Spleen (tissue), 7 donors: ENCODE measurements around the gene LAMP1.

Source experiments
- POLR2A ChIP-seq, 3 donors: fragments of 450-650 bp; IDR thresholded peaks; one replicate each; pipeline ENCODE4 v1.5.1; 2017; ENCODE audit warnings: antibody characterized with exemption in 3 of 3, mild to moderate bottlenecking in 1 of 3
- POLR2AphosphoS5 ChIP-seq, 3 donors: sonication (generic); formaldehyde crosslinking; IDR thresholded peaks; one replicate each; pipeline ENCODE4 v1.5.1; 2017; ENCODE audit warnings: antibody characterized with exemption in 3 of 3
- TF ChIP-seq, protein P1 (sequence below), 11 experiments: fragments of 200-600 bp in 7 of 11; fragments of 450-650 bp in 4 of 11; sonication (generic) in 4 of 11; IDR thresholded peaks in 8 of 11; conservative IDR thresholded peaks in 3 of 11; 1 replicate in 7 of 11; 2 replicates in 4 of 11; pipeline versions ENCODE4 v1.4.0 to v1.8.0; 2016 to 2021; ENCODE audit warnings: antibody characterized with exemption in 11 of 11, inconsistent platforms in 4 of 11, mild to moderate bottlenecking in 1 of 11
- donor health status: DM: no; HTN: no; CAD: no; lungs with moderate emphysema.
- donor health status: DM: no; HTN: no; CAD: no.
- donor health status: DM: no; HTN: no; CAD: no.

DNA sequence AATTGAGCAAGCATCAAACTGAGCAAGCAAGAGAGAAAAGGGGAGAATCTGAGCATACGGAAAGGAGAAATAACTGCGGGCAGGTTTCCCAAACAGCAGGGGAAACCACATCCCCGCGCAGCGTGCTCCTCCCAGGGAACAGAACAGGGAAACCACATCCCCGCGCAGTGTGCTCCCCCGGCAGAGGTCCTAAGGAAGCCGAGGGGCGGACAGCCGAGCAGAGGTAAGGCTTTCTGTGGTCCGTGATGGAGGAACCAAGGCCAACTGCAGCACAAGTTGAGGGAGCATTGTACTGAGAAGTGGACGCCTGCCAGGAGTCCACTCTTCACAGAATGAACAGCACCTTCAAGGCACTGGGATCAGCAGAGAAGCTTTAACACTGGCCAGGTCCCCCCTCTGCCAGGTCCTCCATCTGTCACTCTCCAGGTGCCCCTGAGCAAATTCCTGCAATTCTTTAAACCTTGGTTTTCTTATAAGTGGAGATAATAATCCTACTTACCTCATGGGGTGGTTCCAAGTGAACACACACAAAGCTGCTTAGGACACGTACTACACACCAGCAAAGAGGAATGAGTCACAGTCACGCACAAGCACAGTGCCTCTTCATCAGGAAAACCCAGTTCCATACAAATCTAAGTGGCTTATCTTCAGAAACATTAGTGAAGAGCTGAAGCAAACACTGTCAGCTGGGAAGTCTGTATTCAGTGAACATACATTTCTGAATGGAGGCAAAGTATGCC, 23.0 kb upstream of the LAMP1 start:
- TF ChIP-seq, protein P1, sequence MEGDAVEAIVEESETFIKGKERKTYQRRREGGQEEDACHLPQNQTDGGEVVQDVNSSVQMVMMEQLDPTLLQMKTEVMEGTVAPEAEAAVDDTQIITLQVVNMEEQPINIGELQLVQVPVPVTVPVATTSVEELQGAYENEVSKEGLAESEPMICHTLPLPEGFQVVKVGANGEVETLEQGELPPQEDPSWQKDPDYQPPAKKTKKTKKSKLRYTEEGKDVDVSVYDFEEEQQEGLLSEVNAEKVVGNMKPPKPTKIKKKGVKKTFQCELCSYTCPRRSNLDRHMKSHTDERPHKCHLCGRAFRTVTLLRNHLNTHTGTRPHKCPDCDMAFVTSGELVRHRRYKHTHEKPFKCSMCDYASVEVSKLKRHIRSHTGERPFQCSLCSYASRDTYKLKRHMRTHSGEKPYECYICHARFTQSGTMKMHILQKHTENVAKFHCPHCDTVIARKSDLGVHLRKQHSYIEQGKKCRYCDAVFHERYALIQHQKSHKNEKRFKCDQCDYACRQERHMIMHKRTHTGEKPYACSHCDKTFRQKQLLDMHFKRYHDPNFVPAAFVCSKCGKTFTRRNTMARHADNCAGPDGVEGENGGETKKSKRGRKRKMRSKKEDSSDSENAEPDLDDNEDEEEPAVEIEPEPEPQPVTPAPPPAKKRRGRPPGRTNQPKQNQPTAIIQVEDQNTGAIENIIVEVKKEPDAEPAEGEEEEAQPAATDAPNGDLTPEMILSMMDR (IDR thresholded peaks at IDR 0.05 in 8 of 11, conservative IDR thresholded peaks at IDR 0.05 in 3 of 11): no peak
- TF ChIP-seq POLR2AphosphoS5 (IDR thresholded peaks at IDR 0.05): peak in 1 of 3 donors; percentile 37
- no peak for TF ChIP-seq POLR2A (IDR thresholded peaks at IDR 0.05)
